ENCODE data around the gene ADSS1. TPM values are rescaled to one million over a fixed set of nuclear protein-coding genes. Genes with fewer than 3 reads are reported as not detected.

Gene ADSS1
- total RNA-seq, 1 experiment from 2014 or later = 9.9 TPM

DNA sequence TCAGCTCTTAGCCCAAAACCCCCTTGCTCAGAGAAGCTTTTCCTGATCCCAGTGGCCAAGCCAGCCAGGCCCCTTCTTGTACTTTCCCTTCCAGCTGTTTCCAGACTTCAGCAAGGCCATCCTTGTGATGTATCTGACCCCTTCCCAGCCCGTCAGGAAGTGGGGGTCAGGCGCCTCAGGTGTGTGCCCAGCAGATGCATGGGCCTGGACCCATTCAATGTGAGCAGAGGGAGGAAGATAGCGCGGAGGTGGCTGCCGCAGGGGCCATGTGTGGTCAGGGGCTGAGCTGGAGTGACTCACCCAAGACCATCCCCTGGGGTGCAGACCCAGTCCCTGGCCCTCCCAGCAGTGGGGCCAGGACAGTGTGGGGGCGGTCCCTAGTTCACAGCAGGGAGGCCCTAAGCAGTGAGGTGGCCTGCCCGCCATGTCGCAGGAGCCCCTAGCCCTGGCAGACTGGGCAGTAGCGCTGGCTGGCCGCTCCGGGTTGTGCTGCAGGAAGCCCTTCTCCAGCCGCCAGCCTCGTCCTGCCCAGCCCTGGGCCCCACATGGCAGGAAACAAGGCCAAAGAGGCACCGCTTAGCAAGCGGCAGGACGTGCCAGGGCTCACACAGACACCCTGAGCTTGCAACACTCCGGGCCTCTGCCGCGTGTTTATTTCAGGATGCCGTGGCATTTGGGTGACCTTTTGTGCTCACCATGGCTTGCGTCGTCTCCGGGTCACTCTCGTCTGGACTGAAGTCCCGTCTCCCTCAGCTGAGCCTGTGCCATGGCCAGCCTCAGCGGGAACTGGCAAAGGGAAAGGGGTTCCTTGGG is 12.0 kb downstream of the ADSS1 start:
- H3K27me3 ChIP-seq (ENCODE audit: insufficient read depth, low read length) = no peaks in the 10 kb centered on the region
- ChIA-PET POLR2A (no interaction called here), CTCF (no interaction called here), RAD21 (ENCODE audit: low non-redundant PET in 1 of 2, low total read pairs in 2 of 2, uncharacterized antibody in 2 of 2, unreplicated experiment in 2 of 2) (no interaction called here)
- no peak for DNase-seq (ENCODE audit: low read depth, low spot score)
- no peak overlapping the region for H3K4me3 ChIP-seq (replicated peaks in 1 of 2; ENCODE audit: low read depth in 1 of 2, low read length in 2 of 2)
- no peaks in the 10 kb centered on the region for H3K9me2 ChIP-seq (ENCODE audit: insufficient read depth)
- no peak overlapping the region for H3K9ac ChIP-seq (ENCODE audit: low read length)
- H3K9me3 ChIP-seq (ENCODE audit: control insufficient read depth in 1 of 2, insufficient read depth in 1 of 2, low read depth in 1 of 2, low read length in 2 of 2) = no peaks in the 10 kb centered on the region
- intact Hi-C loops (cut with micrococcal nuclease) = no loop called here
- no peak overlapping the region for H3K4me2 ChIP-seq (ENCODE audit: low read length)
- no peaks in the 10 kb centered on the region for H3K79me2 ChIP-seq (ENCODE audit: insufficient read depth, low read length)
- H2AFZ ChIP-seq (ENCODE audit: low read depth, low read length, poor library complexity, severe bottlenecking) = no peak overlapping the region
- BruUV-seq (replicated peaks) = no TSS peak
- ATAC-seq = no peak
- no peaks in the 10 kb centered on the region for H4K20me1 ChIP-seq (ENCODE audit: insufficient read depth)
- no peaks in the 10 kb centered on the region for H3K36me3 ChIP-seq (ENCODE audit: control insufficient read depth in 1 of 2, insufficient read depth in 2 of 2, low read length in 2 of 2)
- no peak overlapping the region for H3K27ac ChIP-seq (ENCODE audit: low read depth, low read length)
- TF ChIP-seq CEBPB (IDR thresholded peaks at IDR 0.05; ENCODE audit: low read depth) (no peak), EGR1 (IDR thresholded peaks at IDR 0.05; ENCODE audit: low read depth) (no peak), TCF7L2 (IDR thresholded peaks at IDR 0.05; ENCODE audit: borderline replicate concordance, extremely low read depth, insufficient read depth, insufficient read length) (no peak), SRF (IDR thresholded peaks at IDR 0.05; ENCODE audit: low read depth) (no peak), ZNF274 (IDR thresholded peaks at IDR 0.05; ENCODE audit: low read depth, low read length) (no peak), FOSL1 (IDR thresholded peaks at IDR 0.05; ENCODE audit: low read depth) (no peak), SIN3A (IDR thresholded peaks at IDR 0.05; ENCODE audit: low read depth) (no peak), MAX (IDR thresholded peaks at IDR 0.05) (no peak), POLR2A (IDR thresholded peaks at IDR 0.05; ENCODE audit: borderline replicate concordance, extremely low read depth, insufficient read depth, insufficient read length) (no peak)
- TF ChIP-seq, protein P1, sequence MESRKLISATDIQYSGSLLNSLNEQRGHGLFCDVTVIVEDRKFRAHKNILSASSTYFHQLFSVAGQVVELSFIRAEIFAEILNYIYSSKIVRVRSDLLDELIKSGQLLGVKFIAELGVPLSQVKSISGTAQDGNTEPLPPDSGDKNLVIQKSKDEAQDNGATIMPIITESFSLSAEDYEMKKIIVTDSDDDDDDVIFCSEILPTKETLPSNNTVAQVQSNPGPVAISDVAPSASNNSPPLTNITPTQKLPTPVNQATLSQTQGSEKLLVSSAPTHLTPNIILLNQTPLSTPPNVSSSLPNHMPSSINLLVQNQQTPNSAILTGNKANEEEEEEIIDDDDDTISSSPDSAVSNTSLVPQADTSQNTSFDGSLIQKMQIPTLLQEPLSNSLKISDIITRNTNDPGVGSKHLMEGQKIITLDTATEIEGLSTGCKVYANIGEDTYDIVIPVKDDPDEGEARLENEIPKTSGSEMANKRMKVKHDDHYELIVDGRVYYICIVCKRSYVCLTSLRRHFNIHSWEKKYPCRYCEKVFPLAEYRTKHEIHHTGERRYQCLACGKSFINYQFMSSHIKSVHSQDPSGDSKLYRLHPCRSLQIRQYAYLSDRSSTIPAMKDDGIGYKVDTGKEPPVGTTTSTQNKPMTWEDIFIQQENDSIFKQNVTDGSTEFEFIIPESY (IDR thresholded peaks at IDR 0.05; ENCODE audit: extremely low read depth, insufficient replicate concordance, low read length) = no peak
- peaks cover 18 to 19% of the 10 kb centered on the region in 2 experiments for H3K4me1 ChIP-seq (ENCODE audit: control insufficient read depth in 1 of 2, insufficient read depth in 2 of 2, low read length in 2 of 2)
